ENCODE measurements around the gene ZIC1. TPM values are rescaled to one million over a fixed set of nuclear protein-coding genes. Genes with fewer than 3 reads are reported as not detected.

ZIC1 gene
- total RNA-seq, 1 donor from 2014 or later: 12.8 TPM

- Mint-ChIP-seq H3K4me3 (ENCODE audit: unreplicated experiment) (no peak overlapping the region), H3K27me3 (ENCODE audit: low read depth) (peaks cover 86% of the 10 kb centered on the region), H3K4me1 (ENCODE audit: low read depth) (peaks cover 13% of the 10 kb centered on the region), H3K27ac (ENCODE audit: unreplicated experiment) (no peak overlapping the region), H3K36me3 (ENCODE audit: low read depth) (peaks cover 4% of the 10 kb centered on the region), H3K9me3 (ENCODE audit: low read depth) (no peaks in the 10 kb centered on the region)
- DNase-seq (ENCODE audit: low spot score): no peak
- TF ChIP-seq, protein P1, sequence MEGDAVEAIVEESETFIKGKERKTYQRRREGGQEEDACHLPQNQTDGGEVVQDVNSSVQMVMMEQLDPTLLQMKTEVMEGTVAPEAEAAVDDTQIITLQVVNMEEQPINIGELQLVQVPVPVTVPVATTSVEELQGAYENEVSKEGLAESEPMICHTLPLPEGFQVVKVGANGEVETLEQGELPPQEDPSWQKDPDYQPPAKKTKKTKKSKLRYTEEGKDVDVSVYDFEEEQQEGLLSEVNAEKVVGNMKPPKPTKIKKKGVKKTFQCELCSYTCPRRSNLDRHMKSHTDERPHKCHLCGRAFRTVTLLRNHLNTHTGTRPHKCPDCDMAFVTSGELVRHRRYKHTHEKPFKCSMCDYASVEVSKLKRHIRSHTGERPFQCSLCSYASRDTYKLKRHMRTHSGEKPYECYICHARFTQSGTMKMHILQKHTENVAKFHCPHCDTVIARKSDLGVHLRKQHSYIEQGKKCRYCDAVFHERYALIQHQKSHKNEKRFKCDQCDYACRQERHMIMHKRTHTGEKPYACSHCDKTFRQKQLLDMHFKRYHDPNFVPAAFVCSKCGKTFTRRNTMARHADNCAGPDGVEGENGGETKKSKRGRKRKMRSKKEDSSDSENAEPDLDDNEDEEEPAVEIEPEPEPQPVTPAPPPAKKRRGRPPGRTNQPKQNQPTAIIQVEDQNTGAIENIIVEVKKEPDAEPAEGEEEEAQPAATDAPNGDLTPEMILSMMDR (IDR thresholded peaks at IDR 0.05): no peak
Observed at GRCh38 chr3:147369231-147369630, 39.9 kb upstream of the ZIC1 start.

DNA sequence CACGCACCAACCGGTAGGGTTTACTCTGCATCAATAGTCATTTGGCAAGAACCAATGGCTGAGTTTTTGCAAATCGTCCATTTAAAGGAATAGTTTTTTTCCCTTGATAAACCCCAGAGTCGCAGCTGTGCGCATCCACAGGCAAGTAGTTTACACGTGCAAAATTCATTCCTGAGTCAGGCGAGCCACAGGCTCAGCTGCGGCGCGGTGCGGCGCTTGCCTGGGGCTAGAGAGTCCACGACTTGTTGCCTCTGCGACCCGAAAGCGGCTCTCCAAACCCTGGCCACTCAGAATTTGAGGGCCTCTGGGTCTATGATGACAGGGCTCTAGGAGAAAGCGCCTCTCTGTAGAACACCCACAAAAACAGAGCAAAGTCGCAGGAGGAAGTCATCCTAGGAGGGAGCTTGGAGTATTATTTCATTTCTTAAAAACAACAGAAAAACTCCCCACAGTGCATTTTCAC lies 39.5 kb upstream of the ZIC1 start:
- Mint-ChIP-seq H3K27ac (ENCODE audit: unreplicated experiment) (no peak overlapping the region), H3K4me3 (ENCODE audit: unreplicated experiment) (peak overlapping the region; percentile 44), H3K27me3 (ENCODE audit: low read depth) (peaks cover 85% of the 10 kb centered on the region), H3K4me1 (ENCODE audit: low read depth) (peaks cover 13% of the 10 kb centered on the region), H3K36me3 (ENCODE audit: low read depth) (peaks cover 3% of the 10 kb centered on the region), H3K9me3 (ENCODE audit: low read depth) (no peaks in the 10 kb centered on the region)
- DNase-seq (ENCODE audit: low spot score): no peak
- TF ChIP-seq, protein P1 (IDR thresholded peaks at IDR 0.05): no peak

DNA sequence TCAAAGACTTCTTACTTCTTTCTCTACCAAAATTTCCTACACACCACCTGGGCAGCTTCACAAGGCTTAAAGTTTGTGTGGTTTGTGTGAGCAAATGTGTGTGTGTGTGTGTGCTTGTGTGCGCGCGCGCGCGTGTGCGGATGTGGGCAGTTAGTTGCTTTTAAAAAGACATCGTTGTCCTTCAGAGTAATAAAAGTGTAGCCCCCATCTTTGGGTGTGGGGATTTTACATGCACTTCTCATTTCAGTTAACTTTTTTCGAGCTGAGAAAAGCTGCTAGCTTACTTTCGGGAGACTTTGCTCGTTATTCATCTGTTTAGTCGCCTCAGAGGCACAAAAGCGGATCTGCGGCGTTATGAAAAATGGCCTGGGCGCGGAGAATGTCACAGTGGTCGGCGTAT lies 38.8 kb upstream of the ZIC1 start:
- H3K4me3 Mint-ChIP-seq (ENCODE audit: unreplicated experiment): peak overlapping the region; percentile 28
- H3K27ac Mint-ChIP-seq (ENCODE audit: unreplicated experiment): no peak overlapping the region

DNA sequence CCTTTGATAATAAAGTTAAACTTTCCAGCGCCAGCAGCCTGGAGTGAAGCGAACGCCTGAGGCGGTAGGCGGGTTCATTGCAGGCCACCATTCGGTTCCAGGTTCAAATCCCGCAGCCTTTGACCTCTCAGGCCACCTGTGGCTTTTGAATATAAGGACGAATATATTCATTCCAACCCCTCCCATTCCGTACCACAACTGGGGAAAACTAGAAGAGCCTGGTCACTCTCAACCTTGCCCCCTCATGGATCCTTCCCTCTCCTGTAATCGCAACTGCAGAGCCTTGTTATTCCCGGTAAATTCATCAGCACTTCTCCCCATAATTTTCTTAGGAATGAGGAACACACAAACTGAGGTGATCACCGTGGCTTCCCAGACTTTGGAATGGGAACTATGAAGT lies 38.0 kb upstream of the ZIC1 start:
- H3K4me3 Mint-ChIP-seq (ENCODE audit: unreplicated experiment): no peak overlapping the region
- no peaks in the 10 kb centered on the region for H3K9me3 Mint-ChIP-seq (ENCODE audit: low read depth)
- H3K27ac Mint-ChIP-seq (ENCODE audit: unreplicated experiment): no peak overlapping the region
- no peaks in the 10 kb centered on the region for H3K36me3 Mint-ChIP-seq (ENCODE audit: low read depth)
- no peak for DNase-seq (ENCODE audit: low spot score)
- H3K27me3 Mint-ChIP-seq (ENCODE audit: low read depth): peaks cover 83% of the 10 kb centered on the region
- TF ChIP-seq, protein P1 (IDR thresholded peaks at IDR 0.05): no peak
- peaks cover 13% of the 10 kb centered on the region for H3K4me1 Mint-ChIP-seq (ENCODE audit: low read depth)

More for the DNA sequence above, 38.8 kb upstream of the ZIC1 start:
- Mint-ChIP-seq H3K36me3 (ENCODE audit: low read depth) (no peaks in the 10 kb centered on the region), H3K27me3 (ENCODE audit: low read depth) (peaks cover 85% of the 10 kb centered on the region), H3K4me1 (ENCODE audit: low read depth) (peaks cover 13% of the 10 kb centered on the region), H3K9me3 (ENCODE audit: low read depth) (no peaks in the 10 kb centered on the region)
- TF ChIP-seq, protein P1 (IDR thresholded peaks at IDR 0.05): no peak
- DNase-seq (ENCODE audit: low spot score): no peak

GRCh38 chr3:147371771-147372340 lies 37.3 kb upstream of the ZIC1 start:
- TF ChIP-seq, protein P1 (IDR thresholded peaks at IDR 0.05): no peak
- peaks cover 84% of the 10 kb centered on the region for H3K27me3 Mint-ChIP-seq (ENCODE audit: low read depth)
- DNase-seq (ENCODE audit: low spot score): no peak
- H3K27ac Mint-ChIP-seq (ENCODE audit: unreplicated experiment): no peak overlapping the region
- H3K9me3 Mint-ChIP-seq (ENCODE audit: low read depth): no peaks in the 10 kb centered on the region
- H3K4me3 Mint-ChIP-seq (ENCODE audit: unreplicated experiment): no peak overlapping the region
- no peaks in the 10 kb centered on the region for H3K36me3 Mint-ChIP-seq (ENCODE audit: low read depth)
- H3K4me1 Mint-ChIP-seq (ENCODE audit: low read depth): peaks cover 13% of the 10 kb centered on the region
